Nephron (organoid): Measurements from ENCODE around the gene ACKR3.

Source experiments
- H3K27ac Mint-ChIP-seq, 3 experiments: 2 replicates each; pipeline ENCODE4 v1.8.0; 2020; ENCODE audit warnings: mixed read lengths in 3 of 3, mild to moderate bottlenecking in 2 of 3, moderate library complexity in 1 of 3
- H3K27me3 Mint-ChIP-seq: 2 replicates; pipeline ENCODE4 v1.8.0; 2021; ENCODE audit warnings: low read depth, mild to moderate bottlenecking, moderate library complexity, mixed read lengths
- H3K36me3 Mint-ChIP-seq: 2 replicates; pipeline ENCODE4 v1.8.0; 2020; ENCODE audit warnings: low read depth, mixed read lengths
- H3K4me1 Mint-ChIP-seq: 2 replicates; pipeline ENCODE4 v1.8.0; 2020; ENCODE audit warnings: mixed read lengths
- H3K4me3 Mint-ChIP-seq, 3 experiments: 2 replicates each; pipeline ENCODE4 v1.8.0; 2020; ENCODE audit warnings: mild to moderate bottlenecking in 3 of 3, mixed read lengths in 3 of 3, moderate library complexity in 2 of 3
- H3K9me3 Mint-ChIP-seq: 2 replicates; pipeline ENCODE4 v1.8.0; 2020; ENCODE audit warnings: mixed read lengths
- CTCF ChIP-seq, 3 experiments: fragments of 200-600 bp; sonication (generic); IDR thresholded peaks; one replicate each; pipeline ENCODE4 v1.5.0; 2021; ENCODE audit warnings: antibody characterized with exemption in 3 of 3; ENCODE audit not compliant: unreplicated experiment in 3 of 3

ACKR3 gene

DNA sequence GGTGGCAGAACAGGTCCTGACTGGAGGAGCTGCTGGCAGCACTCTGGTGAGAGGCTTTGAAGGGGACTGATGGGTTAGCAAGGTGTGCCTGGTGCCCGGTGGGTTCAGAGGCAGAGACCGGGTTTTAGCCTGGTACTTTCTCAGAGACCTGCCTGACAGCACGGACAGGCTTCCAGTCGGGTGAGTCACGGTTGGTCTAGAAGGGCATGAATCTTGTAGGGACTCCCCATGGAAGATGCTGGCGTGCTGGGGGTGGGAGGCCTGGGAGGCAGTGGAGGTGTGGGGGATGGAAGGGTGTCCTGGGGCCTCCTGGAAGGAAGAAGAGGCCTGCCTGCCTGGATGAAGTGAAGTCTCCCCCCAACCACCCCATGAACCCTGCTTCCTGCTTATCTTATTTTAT lies 52.6 kb downstream of the ACKR3 start:
- no peak overlapping the region for H3K27ac Mint-ChIP-seq
- no peaks in the 10 kb centered on the region for H3K9me3 Mint-ChIP-seq
- H3K27me3 Mint-ChIP-seq = peaks cover 57% of the 10 kb centered on the region
- no peak for TF ChIP-seq CTCF (IDR thresholded peaks at IDR 0.05; ENCODE audit: unreplicated experiment in 3 of 3)
- no peaks in the 10 kb centered on the region for H3K4me1 Mint-ChIP-seq
- no peak overlapping the region for H3K4me3 Mint-ChIP-seq
- no peaks in the 10 kb centered on the region for H3K36me3 Mint-ChIP-seq

GRCh38 chr2:236622660-236623059 lies 53.0 kb downstream of the ACKR3 start:
- H3K27me3 Mint-ChIP-seq = peaks cover 55% of the 10 kb centered on the region
- no peak overlapping the region for H3K27ac Mint-ChIP-seq
- no peaks in the 10 kb centered on the region for H3K4me1 Mint-ChIP-seq
- H3K9me3 Mint-ChIP-seq = no peaks in the 10 kb centered on the region
- no peaks in the 10 kb centered on the region for H3K36me3 Mint-ChIP-seq
- no peak for TF ChIP-seq CTCF (IDR thresholded peaks at IDR 0.05; ENCODE audit: unreplicated experiment in 3 of 3)
- H3K4me3 Mint-ChIP-seq = no peak overlapping the region

- H3K27me3 Mint-ChIP-seq = peaks cover 50% of the 10 kb centered on the region
- H3K27ac Mint-ChIP-seq = no peak overlapping the region
- TF ChIP-seq CTCF (IDR thresholded peaks at IDR 0.05; ENCODE audit: unreplicated experiment in 3 of 3) = no peak
- no peaks in the 10 kb centered on the region for H3K4me1 Mint-ChIP-seq
- no peak overlapping the region for H3K4me3 Mint-ChIP-seq
- H3K9me3 Mint-ChIP-seq = no peaks in the 10 kb centered on the region
- H3K36me3 Mint-ChIP-seq = no peaks in the 10 kb centered on the region
Observed at GRCh38 chr2:236623816-236624215, 54.2 kb downstream of the ACKR3 start.

GRCh38 chr2:236625156-236625690 lies 55.6 kb downstream of the ACKR3 start:
- no peaks in the 10 kb centered on the region for H3K36me3 Mint-ChIP-seq
- H3K27me3 Mint-ChIP-seq = peaks cover 44% of the 10 kb centered on the region
- no peak overlapping the region for H3K27ac Mint-ChIP-seq
- TF ChIP-seq CTCF (IDR thresholded peaks at IDR 0.05; ENCODE audit: unreplicated experiment in 3 of 3) = no peak
- H3K4me1 Mint-ChIP-seq = no peaks in the 10 kb centered on the region
- no peaks in the 10 kb centered on the region for H3K9me3 Mint-ChIP-seq
- no peak overlapping the region for H3K4me3 Mint-ChIP-seq

GRCh38 chr2:236626391-236627150 lies 56.9 kb downstream of the ACKR3 start:
- no peak overlapping the region for H3K27ac Mint-ChIP-seq
- H3K36me3 Mint-ChIP-seq = no peaks in the 10 kb centered on the region
- peaks cover 40% of the 10 kb centered on the region for H3K27me3 Mint-ChIP-seq

More at GRCh38 chr2:236626391-236627150, 56.9 kb downstream of the ACKR3 start:
- TF ChIP-seq CTCF (IDR thresholded peaks at IDR 0.05; ENCODE audit: unreplicated experiment in 3 of 3) = no peak
- peaks cover 9% of the 10 kb centered on the region for H3K4me1 Mint-ChIP-seq
- H3K4me3 Mint-ChIP-seq = no peak overlapping the region
- H3K9me3 Mint-ChIP-seq = no peaks in the 10 kb centered on the region
